ENCODE measurements around the gene ANO2.

The ANO2 gene

GRCh38 chr12:5612556-5613410 is 332.3 kb downstream of the ANO2 start:
- no peak for DNase-seq

GRCh38 chr12:5611162-5611561 is 333.9 kb downstream of the ANO2 start:
- no peak for DNase-seq

- no peak for DNase-seq
These were observed 345.7 kb downstream of the ANO2 start for GRCh38 chr12:5599378-5599777.

- no peak for DNase-seq
These were observed 351.1 kb downstream of the ANO2 start for GRCh38 chr12:5593998-5594397.

GRCh38 chr12:5593086-5593485 is 352.0 kb downstream of the ANO2 start:
- DNase-seq, result no peak

GRCh38 chr12:5592310-5592709 is 352.7 kb downstream of the ANO2 start:
- no peak for DNase-seq

- DNase-seq, result no peak
These were observed 354.7 kb downstream of the ANO2 start for GRCh38 chr12:5590316-5590715.

GRCh38 chr12:5589054-5589453 is 356.0 kb downstream of the ANO2 start:
- no peak for DNase-seq

GRCh38 chr12:5588591-5588990 is 356.5 kb downstream of the ANO2 start:
- DNase-seq, result no peak

- no peak for DNase-seq
These were observed 356.9 kb downstream of the ANO2 start for GRCh38 chr12:5588176-5588575.

- DNase-seq, result no peak
These were observed 357.3 kb downstream of the ANO2 start for GRCh38 chr12:5587711-5588121.

GRCh38 chr12:5586201-5586600 is 358.9 kb downstream of the ANO2 start:
- DNase-seq, result no peak

GRCh38 chr12:5585178-5585577 is 359.9 kb downstream of the ANO2 start:
- no peak for DNase-seq

GRCh38 chr12:5584412-5585175 is 360.5 kb downstream of the ANO2 start:
- no peak for DNase-seq

GRCh38 chr12:5582541-5582940 is 362.5 kb downstream of the ANO2 start:
- DNase-seq, result no peak

- no peak for DNase-seq
These were observed 363.0 kb downstream of the ANO2 start for GRCh38 chr12:5582018-5582417.

- no peak for DNase-seq
These were observed 363.4 kb downstream of the ANO2 start for GRCh38 chr12:5581616-5582015.

GRCh38 chr12:5581019-5581418 is 364.0 kb downstream of the ANO2 start:
- DNase-seq, result no peak

- DNase-seq, result no peak
These were observed 366.3 kb downstream of the ANO2 start for GRCh38 chr12:5578775-5579174.

GRCh38 chr12:5577741-5578140 is 367.3 kb downstream of the ANO2 start:
- DNase-seq, result no peak

GRCh38 chr12:5577211-5577612 is 367.8 kb downstream of the ANO2 start:
- DNase-seq, result no peak

- no peak for DNase-seq
These were observed 369.1 kb downstream of the ANO2 start for GRCh38 chr12:5575987-5576386.

GRCh38 chr12:5575232-5575631 is 369.8 kb downstream of the ANO2 start:
- no peak for DNase-seq

- no peak for DNase-seq
These were observed 371.7 kb downstream of the ANO2 start for GRCh38 chr12:5573390-5573789.
